Duodenal mucosa (tissue), 2 donors: Measurements from ENCODE around the gene KLHDC10.
A peak's percentile ranks its signal among the peaks of the same experiment; 100 is the strongest.

Source experiments
- H3K27ac ChIP-seq: one replicate; pipeline ENCODE4 v1.7.0; 2013; ENCODE audit warnings: low read depth, low read length
- H3K27me3 ChIP-seq, 2 donors: one replicate each; pipeline ENCODE4 v1.7.0; 2013; ENCODE audit warnings: low read length in 2 of 2, control low read depth in 1 of 2; ENCODE audit not compliant: insufficient read depth in 2 of 2, control insufficient read depth in 1 of 2
- H3K36me3 ChIP-seq, 2 donors: one replicate each; pipeline ENCODE4 v1.7.0; 2013; ENCODE audit warnings: low read length in 2 of 2, control low read depth in 1 of 2; ENCODE audit not compliant: insufficient read depth in 2 of 2, control insufficient read depth in 1 of 2
- H3K4me1 ChIP-seq, 2 donors: one replicate each; pipeline ENCODE4 v1.7.0; 2013; ENCODE audit warnings: low read length in 2 of 2, control low read depth in 1 of 2; ENCODE audit not compliant: insufficient read depth in 2 of 2, control insufficient read depth in 1 of 2
- H3K4me3 ChIP-seq, 2 donors: one replicate each; pipeline ENCODE4 v1.7.0; 2013; ENCODE audit warnings: low read length in 2 of 2, low read depth in 1 of 2
- H3K9ac ChIP-seq, 2 donors: one replicate each; pipeline ENCODE4 v1.7.0; 2013; ENCODE audit warnings: low read length in 2 of 2, low read depth in 1 of 2
- H3K9me3 ChIP-seq, 2 donors: one replicate each; pipeline ENCODE4 v1.7.0; 2013; ENCODE audit warnings: low read length in 2 of 2, control low read depth in 1 of 2; ENCODE audit not compliant: control insufficient read depth in 1 of 2

KLHDC10 gene, protein sequence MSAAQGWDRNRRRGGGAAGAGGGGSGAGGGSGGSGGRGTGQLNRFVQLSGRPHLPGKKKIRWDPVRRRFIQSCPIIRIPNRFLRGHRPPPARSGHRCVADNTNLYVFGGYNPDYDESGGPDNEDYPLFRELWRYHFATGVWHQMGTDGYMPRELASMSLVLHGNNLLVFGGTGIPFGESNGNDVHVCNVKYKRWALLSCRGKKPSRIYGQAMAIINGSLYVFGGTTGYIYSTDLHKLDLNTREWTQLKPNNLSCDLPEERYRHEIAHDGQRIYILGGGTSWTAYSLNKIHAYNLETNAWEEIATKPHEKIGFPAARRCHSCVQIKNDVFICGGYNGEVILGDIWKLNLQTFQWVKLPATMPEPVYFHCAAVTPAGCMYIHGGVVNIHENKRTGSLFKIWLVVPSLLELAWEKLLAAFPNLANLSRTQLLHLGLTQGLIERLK

DNA sequence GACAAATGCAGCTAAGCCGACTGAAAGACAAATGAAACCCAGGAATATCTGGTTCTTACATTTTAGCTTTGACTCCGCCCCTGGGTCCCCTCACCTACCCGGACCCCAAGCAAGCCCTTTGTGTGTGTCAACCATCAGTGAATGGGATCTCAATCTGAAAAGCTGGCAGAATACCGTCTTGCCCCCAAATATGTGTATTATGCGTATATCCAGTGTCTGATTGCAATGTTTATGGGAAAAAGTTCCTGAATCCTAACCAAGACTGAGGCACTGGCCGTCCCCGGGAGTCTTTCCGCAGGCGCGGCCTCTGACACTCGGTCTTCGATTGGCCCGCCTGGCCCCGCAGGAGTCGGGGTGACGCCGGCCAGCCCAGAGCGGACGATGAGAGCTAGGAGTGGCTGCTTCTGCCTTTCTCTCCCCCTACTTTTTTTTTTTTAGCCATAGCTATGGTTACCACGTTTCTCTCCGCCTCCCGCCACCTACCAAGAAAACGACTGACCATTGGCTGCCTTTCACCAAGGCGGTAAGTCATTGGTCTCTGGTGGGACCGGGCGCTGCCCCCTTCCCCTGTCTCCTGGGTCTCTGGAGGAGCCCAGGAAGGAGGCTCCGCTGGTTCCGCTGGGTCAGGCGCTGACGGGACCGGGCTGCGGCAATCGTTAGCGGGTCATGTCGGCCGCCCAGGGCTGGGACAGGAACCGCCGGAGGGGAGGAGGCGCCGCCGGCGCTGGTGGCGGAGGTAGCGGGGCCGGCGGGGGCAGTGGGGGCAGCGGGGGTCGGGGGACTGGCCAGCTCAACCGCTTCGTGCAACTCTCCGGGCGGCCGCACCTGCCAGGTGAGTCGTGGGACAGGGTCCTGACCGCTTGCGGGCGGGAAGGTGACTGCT is at the start of gene KLHDC10:
Gene KLHDC10, plus strand, starts transcription at position 557 of the 883 bp plus-strand sequence. Its CDS starts 110 bp downstream, at position 667.
- H3K9me3 ChIP-seq: no peaks in the 10 kb centered on the region
- H3K36me3 ChIP-seq: no peaks in the 10 kb centered on the region
- peak within 1 kb of the TSS; percentile 76 for H3K27ac ChIP-seq
- peak within 1 kb of the TSS; percentile 70 to 89 for H3K4me3 ChIP-seq
- no peaks in the 10 kb centered on the region for H3K27me3 ChIP-seq
- peaks cover 12 to 14% of the 10 kb centered on the region in 2 donors for H3K4me1 ChIP-seq
- H3K9ac ChIP-seq: peak within 1 kb of the TSS; percentile 61 to 89

DNA sequence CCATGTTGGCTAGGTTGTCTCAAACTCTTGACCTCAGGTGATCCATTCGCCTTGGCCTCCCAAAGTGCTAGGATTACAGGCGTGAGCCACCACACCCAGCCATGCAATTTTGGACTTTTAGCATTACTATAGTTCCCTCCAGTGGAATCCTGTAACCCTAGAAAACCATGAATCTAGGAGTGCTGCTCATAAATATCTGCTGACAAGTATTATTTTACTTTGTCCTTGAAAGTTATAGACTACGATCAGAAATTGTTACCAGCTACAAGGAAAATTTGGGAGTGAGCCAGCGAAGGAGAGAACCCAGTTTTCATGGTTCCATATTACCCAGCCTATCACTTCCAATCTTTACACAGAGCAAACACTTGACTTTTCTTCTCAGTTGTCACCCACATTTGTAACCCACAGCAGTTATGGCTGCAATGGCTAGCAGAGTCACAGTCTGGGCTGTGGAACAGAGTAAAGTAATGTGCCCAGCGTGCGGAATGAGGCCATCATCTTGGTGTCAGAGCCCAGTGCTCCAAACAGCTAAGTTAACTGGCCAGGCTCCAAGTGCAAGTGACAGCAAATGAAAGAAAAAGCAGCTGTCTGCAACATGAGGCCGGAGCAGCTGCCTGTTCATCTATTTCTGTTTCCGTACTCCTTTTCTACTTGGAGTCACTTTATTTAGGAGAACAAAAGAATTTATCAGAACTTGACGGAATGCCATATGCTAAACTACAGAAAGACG is 49.1 kb upstream of the KLHDC10 start:
- no peaks in the 10 kb centered on the region for H3K27me3 ChIP-seq
- H3K27ac ChIP-seq: no peak overlapping the region
- H3K36me3 ChIP-seq: peaks cover 25 to 72% of the 10 kb centered on the region in 2 donors
- no peak overlapping the region for H3K4me3 ChIP-seq
- no peak overlapping the region for H3K9ac ChIP-seq
- H3K9me3 ChIP-seq: no peaks in the 10 kb centered on the region
- no peaks in the 10 kb centered on the region for H3K4me1 ChIP-seq

DNA sequence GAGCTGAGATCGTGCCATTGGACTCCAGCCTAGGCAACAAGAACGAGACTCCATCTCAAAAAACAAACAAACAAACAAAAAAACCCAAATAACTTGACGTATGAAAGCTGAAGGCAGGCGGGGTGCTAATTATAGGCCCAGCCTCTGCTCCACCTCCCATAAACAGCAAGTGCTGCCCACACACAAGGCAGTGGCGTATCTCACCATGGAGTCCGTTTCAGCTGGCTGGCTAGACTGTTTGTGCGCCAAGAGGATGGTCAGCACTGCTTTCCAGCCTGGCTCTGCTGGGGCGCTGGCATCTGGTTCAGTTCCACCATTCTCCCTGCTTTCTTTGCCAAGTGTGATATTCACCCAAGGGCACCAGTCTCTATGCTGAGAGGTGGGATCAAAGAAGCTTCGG is 48.2 kb upstream of the KLHDC10 start:
- Histone ChIP-seq H3K9me3 (no peaks in the 10 kb centered on the region), H3K27ac (no peak overlapping the region), H3K36me3 (peaks cover 27 to 74% of the 10 kb centered on the region in 2 donors), H3K4me1 (no peaks in the 10 kb centered on the region), H3K4me3 (no peak overlapping the region), H3K27me3 (no peaks in the 10 kb centered on the region), H3K9ac (no peak overlapping the region)

DNA sequence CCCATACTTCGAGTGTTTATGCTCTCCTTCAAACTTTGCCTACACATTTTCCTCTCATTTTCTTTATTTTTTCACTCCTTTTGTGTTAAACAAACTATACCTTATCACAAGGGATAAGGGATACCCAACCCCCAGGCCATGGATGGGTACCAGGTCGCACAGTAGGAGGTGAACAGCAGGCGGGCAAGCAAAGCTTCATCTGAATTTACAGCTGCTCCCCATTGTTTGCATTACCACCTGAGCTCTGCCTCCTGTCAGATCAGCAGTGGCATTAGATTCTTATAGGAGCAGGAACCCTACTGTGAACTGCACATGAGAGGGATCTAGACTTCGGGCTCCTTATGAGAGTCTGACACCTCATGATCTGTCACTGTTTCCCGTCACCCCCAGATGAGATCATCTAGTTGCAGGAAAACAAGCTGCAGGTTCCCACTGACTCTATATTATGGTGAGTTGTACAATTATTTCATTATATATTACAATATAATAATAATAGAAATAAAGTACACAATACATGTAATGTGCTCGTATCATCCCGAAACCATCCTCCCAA is 47.6 kb upstream of the KLHDC10 start:
- no peak overlapping the region for H3K9ac ChIP-seq
- H3K4me3 ChIP-seq: no peak overlapping the region
- no peaks in the 10 kb centered on the region for H3K4me1 ChIP-seq
- no peaks in the 10 kb centered on the region for H3K27me3 ChIP-seq
- no peak overlapping the region for H3K27ac ChIP-seq
- H3K36me3 ChIP-seq: peaks cover 30 to 74% of the 10 kb centered on the region in 2 donors
- H3K9me3 ChIP-seq: no peaks in the 10 kb centered on the region

DNA sequence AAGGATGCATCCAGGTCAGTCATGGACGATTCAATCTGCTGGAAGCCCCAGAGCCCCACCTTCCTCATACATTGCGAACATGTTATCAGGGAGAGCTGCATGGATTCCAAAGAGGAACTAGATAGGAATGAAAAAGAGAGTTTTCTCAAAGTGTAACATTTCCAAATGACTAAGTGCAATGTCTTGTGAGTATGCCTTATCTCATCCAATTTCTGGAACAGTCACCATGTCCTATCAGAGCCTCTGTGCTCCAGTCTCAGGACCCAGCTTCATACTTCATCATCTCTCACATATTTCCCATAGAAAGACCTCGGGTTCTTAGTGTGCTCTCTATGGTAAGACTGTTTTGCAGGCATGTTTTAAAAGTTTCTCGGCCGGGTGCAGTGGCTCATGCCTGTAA is 45.9 kb upstream of the KLHDC10 start:
- H3K27me3 ChIP-seq: no peaks in the 10 kb centered on the region
- peaks cover 26 to 64% of the 10 kb centered on the region in 2 donors for H3K36me3 ChIP-seq
- H3K4me1 ChIP-seq: no peaks in the 10 kb centered on the region

DNA sequence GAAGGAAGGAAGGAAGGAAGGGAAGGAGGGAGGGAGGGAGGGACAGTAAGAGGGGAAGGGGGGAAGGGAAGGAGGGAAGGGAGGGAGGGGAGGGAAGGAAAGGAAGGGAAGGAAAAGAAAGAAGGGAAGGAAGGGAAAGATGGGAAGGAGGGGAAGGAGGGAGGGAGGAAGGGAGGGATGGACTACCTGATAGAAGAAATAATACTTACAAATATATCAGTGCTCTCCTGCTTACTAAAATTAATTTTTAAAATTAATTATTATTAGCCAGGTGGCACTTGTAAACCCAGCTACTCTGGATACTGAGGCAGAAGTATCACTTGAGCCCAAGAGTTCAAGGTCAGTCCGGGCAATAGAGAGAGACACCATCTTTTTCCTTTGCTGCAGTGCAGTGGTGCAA is 37.6 kb upstream of the KLHDC10 start:
- Histone ChIP-seq H3K4me3 (no peak overlapping the region), H3K9ac (no peak overlapping the region), H3K36me3 (peaks cover 7 to 31% of the 10 kb centered on the region in 2 donors), H3K9me3 (no peaks in the 10 kb centered on the region), H3K4me1 (no peaks in the 10 kb centered on the region), H3K27ac (no peak overlapping the region), H3K27me3 (no peaks in the 10 kb centered on the region)

More for the DNA sequence above, 45.9 kb upstream of the KLHDC10 start:
- Histone ChIP-seq H3K9me3 (no peaks in the 10 kb centered on the region), H3K27ac (no peak overlapping the region), H3K4me3 (no peak overlapping the region), H3K9ac (no peak overlapping the region)

DNA sequence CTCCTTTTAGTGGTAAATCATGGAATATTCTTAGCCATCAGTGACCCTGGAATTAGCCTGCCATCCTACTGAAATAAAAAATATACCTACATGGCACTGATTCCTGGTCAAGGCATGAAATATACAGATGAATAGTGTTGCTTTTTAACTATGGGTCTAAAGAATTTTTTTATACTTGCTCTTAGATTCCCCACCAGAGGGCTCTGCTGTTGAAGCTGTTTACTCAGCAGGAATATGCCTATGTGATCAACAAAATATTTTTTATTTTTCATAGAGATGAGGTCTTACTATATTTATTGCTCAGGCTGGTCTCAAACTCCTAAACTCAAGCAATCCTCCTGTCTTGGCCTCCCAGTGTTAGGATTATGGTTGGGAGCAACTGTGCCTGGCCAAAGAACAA is 32.6 kb upstream of the KLHDC10 start:
- no peaks in the 10 kb centered on the region for H3K9me3 ChIP-seq
- no peak overlapping the region for H3K9ac ChIP-seq
- no peaks in the 10 kb centered on the region for H3K4me1 ChIP-seq
- H3K27ac ChIP-seq: no peak overlapping the region
- H3K27me3 ChIP-seq: no peaks in the 10 kb centered on the region
- no peak overlapping the region for H3K4me3 ChIP-seq
- H3K36me3 ChIP-seq: peaks cover 11 to 29% of the 10 kb centered on the region in 2 donors

DNA sequence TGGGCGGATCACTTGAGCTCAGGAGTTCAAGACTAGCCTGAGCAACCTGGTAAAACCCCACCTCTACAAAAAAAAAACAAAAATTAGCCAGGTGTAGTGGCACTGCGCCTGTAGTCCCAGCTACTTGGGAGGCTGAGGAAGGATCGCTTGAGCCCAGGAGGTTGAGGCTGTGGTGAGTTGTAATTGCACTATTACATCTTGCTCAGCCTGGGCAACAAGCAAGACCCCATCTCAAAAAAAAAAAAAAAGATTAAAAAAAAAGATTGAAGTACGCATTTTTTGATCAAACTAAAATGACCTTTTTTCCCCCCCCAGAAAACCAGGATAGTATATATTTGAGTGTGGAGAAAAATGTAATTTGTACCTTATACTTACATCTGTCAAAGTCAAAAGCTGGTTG is 29.8 kb upstream of the KLHDC10 start:
- H3K4me1 ChIP-seq: no peaks in the 10 kb centered on the region
- peaks cover 10 to 34% of the 10 kb centered on the region in 2 donors for H3K36me3 ChIP-seq
- no peak overlapping the region for H3K27ac ChIP-seq
- H3K27me3 ChIP-seq: no peaks in the 10 kb centered on the region
- no peak overlapping the region for H3K4me3 ChIP-seq
- H3K9ac ChIP-seq: no peak overlapping the region
- H3K9me3 ChIP-seq: no peaks in the 10 kb centered on the region

DNA sequence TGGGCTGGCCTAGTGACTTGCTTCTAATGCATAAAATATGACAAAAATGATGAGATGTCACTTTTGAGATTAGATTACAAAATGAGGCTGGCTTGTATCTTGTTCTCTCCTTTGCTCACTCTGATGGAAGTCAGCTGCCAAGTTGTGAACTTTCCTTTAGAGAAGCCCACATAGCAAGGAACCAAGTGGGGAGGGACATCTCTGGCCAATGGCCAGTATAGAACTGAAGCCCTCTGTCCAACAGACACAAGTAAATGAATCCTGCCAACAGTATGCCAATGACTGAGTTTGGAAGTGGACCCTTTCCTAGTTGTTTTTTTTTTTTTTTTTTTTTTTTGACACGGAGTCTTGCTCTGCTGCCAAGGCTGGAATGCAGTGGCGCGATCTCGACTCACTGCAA is 22.5 kb upstream of the KLHDC10 start:
- Histone ChIP-seq H3K36me3 (peaks cover 2 to 10% of the 10 kb centered on the region in 2 donors), H3K27me3 (no peaks in the 10 kb centered on the region), H3K9ac (no peak overlapping the region), H3K4me3 (no peak overlapping the region), H3K4me1 (peaks cover 4 to 6% of the 10 kb centered on the region in 2 donors), H3K27ac (no peak overlapping the region), H3K9me3 (no peaks in the 10 kb centered on the region)
